Bronchial epithelial cell (primary cell): ENCODE data around the gene MGST2. TPM values are rescaled to one million over a fixed set of nuclear protein-coding genes. Genes with fewer than 3 reads are reported as not detected.

Source experiments
- DNase-seq: peaks from one replicate; pipeline ENCODE4 v3.0.0-alpha.2; 2010; ENCODE audit warnings: low read depth
- FAIRE-seq: peaks from 2 replicates; lab custom pipeline; 2011; peaks lifted over from hg19 to GRCh38; lab: Jason Lieb, UNC
- H3K27me3 ChIP-seq: 2 replicates; pipeline ENCODE4 v1.5.1; 2011; ENCODE audit warnings: low read length; ENCODE audit not compliant: control insufficient read depth, insufficient read depth
- H3K36me3 ChIP-seq: 2 replicates; pipeline ENCODE4 v1.5.1; 2011; ENCODE audit warnings: low read length; ENCODE audit not compliant: control insufficient read depth, insufficient read depth
- H3K4me3 ChIP-seq: 2 replicates; pipeline ENCODE4 v1.5.1; 2011; ENCODE audit warnings: mild to moderate bottlenecking, low read depth, low read length, control low read depth
- CTCF ChIP-seq: IDR thresholded peaks from 2 replicates; pipeline ENCODE4 v1.5.1; 2011; ENCODE audit warnings: mild to moderate bottlenecking, moderate library complexity, low read length, control low read depth, inconsistent platforms; ENCODE audit not compliant: insufficient read depth, severe bottlenecking
- total RNA-seq: library from RNA; depleted of rRNA; stranded (reverse); fragments of >200 nt; gene quantifications from 2 replicates; pipeline ENCODE4 v1.2.1, GENCODE V29; 2014

The MGST2 gene
- total RNA-seq, 1 donor from 2014 or later: 28.7 TPM

- H3K27me3 ChIP-seq: no peaks in the 10 kb centered on the region
- FAIRE-seq: no peak
- DNase-seq: peak; percentile 48
- no peak overlapping the region for H3K4me3 ChIP-seq
- no peak for TF ChIP-seq CTCF
- no peaks in the 10 kb centered on the region for H3K36me3 ChIP-seq
These were observed 7.4 kb upstream of the MGST2 start for GRCh38 chr4:139658185-139658584.

GRCh38 chr4:139658586-139659382, 6.8 kb upstream of the MGST2 start:
- no peak for TF ChIP-seq CTCF
- FAIRE-seq: no peak
- Histone ChIP-seq H3K36me3 (no peaks in the 10 kb centered on the region), H3K4me3 (no peak overlapping the region), H3K27me3 (no peaks in the 10 kb centered on the region)
- no peak for DNase-seq

- no peak for TF ChIP-seq CTCF
- no peaks in the 10 kb centered on the region for H3K27me3 ChIP-seq
- H3K36me3 ChIP-seq: no peaks in the 10 kb centered on the region
- DNase-seq (no peak), FAIRE-seq (no peak)
- H3K4me3 ChIP-seq: no peak overlapping the region
These were observed 5.7 kb upstream of the MGST2 start for GRCh38 chr4:139659735-139660424.

GRCh38 chr4:139660568-139661043, 5.0 kb upstream of the MGST2 start:
- no peak for TF ChIP-seq CTCF
- DNase-seq (no peak), FAIRE-seq (no peak)
- no peaks in the 10 kb centered on the region for H3K27me3 ChIP-seq
- H3K36me3 ChIP-seq: no peaks in the 10 kb centered on the region
- no peak overlapping the region for H3K4me3 ChIP-seq

GRCh38 chr4:139663561-139664138, 2.0 kb upstream of the MGST2 start:
- FAIRE-seq: no peak
- no peak overlapping the region for H3K4me3 ChIP-seq
- no peaks in the 10 kb centered on the region for H3K27me3 ChIP-seq
- DNase-seq: no peak
- no peak for TF ChIP-seq CTCF
- no peaks in the 10 kb centered on the region for H3K36me3 ChIP-seq
